ENCODE data around the gene MDGA2. TPM values are rescaled to one million over a fixed set of nuclear protein-coding genes. Genes with fewer than 3 reads are reported as not detected.

Gene MDGA2
- total and polyA plus RNA-seq, 2 of the 8 experiments (the other 6 are each of a cell fraction or from before 2014, with no cell fraction given): 0.11 to 0.69 TPM

DNA sequence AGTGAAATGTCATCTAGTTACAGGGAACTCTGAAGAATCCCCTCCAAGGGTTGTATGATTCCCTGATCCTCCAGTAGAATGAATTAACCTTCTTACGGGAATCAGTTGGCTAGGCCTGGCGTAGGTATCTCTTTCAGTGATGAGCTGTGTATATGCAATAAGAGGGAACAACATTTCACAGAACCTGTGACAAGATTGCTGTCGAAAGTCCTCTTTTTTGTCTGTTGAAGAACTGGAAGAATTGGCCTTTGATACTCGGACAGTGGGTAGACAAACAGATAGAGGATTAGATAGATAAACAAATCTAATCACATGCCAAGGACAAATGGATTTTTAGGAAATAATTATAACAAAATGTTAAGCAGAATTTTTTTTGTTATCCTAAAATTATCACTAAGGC lies 184.6 kb downstream of the MDGA2 start (continued):
- TF ChIP-seq SP1 (IDR thresholded peaks at IDR 0.05; ENCODE audit: low read depth, low read length): no peak

GRCh38 chr14:47490353-47490752 lies 185.1 kb downstream of the MDGA2 start:
- FAIRE-seq: no peak
- H4K8ac ChIP-seq (ENCODE audit: extremely low read depth, insufficient read depth, low read length): no peak overlapping the region
- no peaks in the 10 kb centered on the region; a peak in 1 of 7 replicates for H3K4me1 ChIP-seq (replicated peaks in 1 of 4; ENCODE audit: control insufficient read depth in 3 of 4, insufficient read depth in 4 of 4, low read length in 3 of 4)
- H3K56ac ChIP-seq (replicated peaks; ENCODE audit: insufficient read length, low read depth, low read length): no peak overlapping the region
- no peak overlapping the region for H4K5ac ChIP-seq (ENCODE audit: insufficient read length, low read depth, low read length)
- no peak overlapping the region for H3K14ac ChIP-seq (ENCODE audit: insufficient read length)
- H3K4me3 ChIP-seq (ENCODE audit: extremely low read depth in 1 of 4, insufficient read depth in 2 of 4, low read depth in 3 of 4, low read length in 4 of 4): no peak overlapping the region
- no peak overlapping the region for H2BK120ac ChIP-seq (replicated peaks; ENCODE audit: low read depth, low read length)
- H3K27ac ChIP-seq (ENCODE audit: low read depth, low read length): no peak overlapping the region
- no peak overlapping the region for H4K91ac ChIP-seq (replicated peaks; ENCODE audit: insufficient read length, low read length)
- no peaks in the 10 kb centered on the region for H4K20me1 ChIP-seq (replicated peaks in 1 of 2; ENCODE audit: control insufficient read depth in 1 of 2, insufficient read depth in 2 of 2, low read length in 2 of 2)
- H3K4ac ChIP-seq (replicated peaks; ENCODE audit: insufficient read length, low read depth, low read length): no peak overlapping the region
- no peak overlapping the region for H3K4me2 ChIP-seq (ENCODE audit: insufficient read depth in 1 of 2, low read depth in 2 of 2, low read length in 2 of 2)
- no peak overlapping the region for H3K23ac ChIP-seq (ENCODE audit: insufficient read length)
- no peak overlapping the region for H2BK5ac ChIP-seq (ENCODE audit: low read depth, low read length)
- no peak overlapping the region for H2BK15ac ChIP-seq (ENCODE audit: low read length)
- ChIA-PET POLR2A (ENCODE audit: partially characterized antibody) (no interaction called here), CTCF (ENCODE audit: partially characterized antibody) (no interaction called here)
- H3K27me3 ChIP-seq (replicated peaks in 1 of 4; ENCODE audit: control insufficient read depth in 3 of 4, extremely low read depth in 1 of 4, insufficient read depth in 3 of 4, low read length in 3 of 4): no peaks in the 10 kb centered on the region
- no peaks in the 10 kb centered on the region for H3K79me2 ChIP-seq (ENCODE audit: control insufficient read depth in 1 of 2, insufficient read depth in 2 of 2, low read length in 2 of 2)
- H3K18ac ChIP-seq (ENCODE audit: extremely low read depth, low read length): no peak overlapping the region
- H3K9me3 ChIP-seq (ENCODE audit: insufficient read depth in 2 of 2, low read depth in 1 of 2, low read length in 1 of 2): peaks cover 0 to 6% of the 10 kb centered on the region in 2 experiments; a peak in 1 of 4 replicates
- no peak overlapping the region for H2BK20ac ChIP-seq (ENCODE audit: low read length)
- no peaks in the 10 kb centered on the region for H3K79me1 ChIP-seq (ENCODE audit: low read depth, low read length)
- H3K9ac ChIP-seq (replicated peaks in 1 of 4; ENCODE audit: extremely low read depth in 1 of 4, low read depth in 3 of 4, low read length in 3 of 4): no peak overlapping the region
- H3K36me3 ChIP-seq (ENCODE audit: control insufficient read depth in 2 of 4, insufficient read depth in 4 of 4, low read length in 3 of 4): no peaks in the 10 kb centered on the region
- WGBS, 2 experiments (ENCODE audit: extremely low coverage in 1 of 2, insufficient coverage in 1 of 2, insufficient read length in 1 of 2, insufficient replicate concordance in 2 of 2, low coverage in 1 of 2, low lambda C conversion rate in 2 of 2, missing lambda C conversion rate in 1 of 2): 61% methylated on average over 3 of the region's 3 CpGs; no CpG with 5 or more reads in 1 of the 2 experiments
- no peak for DNase-seq (ENCODE audit: low read depth in 1 of 2, low spot score in 2 of 2)
- H2AFZ ChIP-seq (ENCODE audit: low read length): no peak overlapping the region
- H2BK12ac ChIP-seq (ENCODE audit: low read depth, low read length): no peak overlapping the region
- no peak overlapping the region for H2AK5ac ChIP-seq (ENCODE audit: low read depth, low read length)
- H3K23me2 ChIP-seq (ENCODE audit: low read depth, low read length): no peaks in the 10 kb centered on the region
- TF ChIP-seq KDM1A (IDR thresholded peaks at IDR 0.05; ENCODE audit: borderline replicate concordance, low read length) (no peak), EP300 (IDR thresholded peaks at IDR 0.05; ENCODE audit: borderline replicate concordance in 1 of 2, low read depth in 2 of 2, low read length in 2 of 2) (no peak), RAD21 (IDR thresholded peaks at IDR 0.05 in 1 of 2, conservative IDR thresholded peaks at IDR 0.05 in 1 of 2; ENCODE audit: low read depth in 2 of 2, low read length in 2 of 2) (no peak), SP4 (IDR thresholded peaks at IDR 0.05; ENCODE audit: low read length) (no peak), BCL11A (IDR thresholded peaks at IDR 0.05; ENCODE audit: low read depth in 2 of 2, low read length in 2 of 2) (no peak), SP1 (IDR thresholded peaks at IDR 0.05; ENCODE audit: low read depth, low read length) (no peak), BRCA1 (IDR thresholded peaks at IDR 0.05; ENCODE audit: low read depth, low read length) (no peak), EGR1 (IDR thresholded peaks at IDR 0.05; ENCODE audit: borderline replicate concordance, low read depth, low read length) (no peak), TCF12 (IDR thresholded peaks at IDR 0.05; ENCODE audit: low read depth, low read length) (no peak), MAX (IDR thresholded peaks at IDR 0.05) (no peak)
- TF ChIP-seq, protein P1, sequence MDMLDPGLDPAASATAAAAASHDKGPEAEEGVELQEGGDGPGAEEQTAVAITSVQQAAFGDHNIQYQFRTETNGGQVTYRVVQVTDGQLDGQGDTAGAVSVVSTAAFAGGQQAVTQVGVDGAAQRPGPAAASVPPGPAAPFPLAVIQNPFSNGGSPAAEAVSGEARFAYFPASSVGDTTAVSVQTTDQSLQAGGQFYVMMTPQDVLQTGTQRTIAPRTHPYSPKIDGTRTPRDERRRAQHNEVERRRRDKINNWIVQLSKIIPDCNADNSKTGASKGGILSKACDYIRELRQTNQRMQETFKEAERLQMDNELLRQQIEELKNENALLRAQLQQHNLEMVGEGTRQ (IDR thresholded peaks at IDR 0.05; ENCODE audit: low read length): no peak

Data from H1 (cell line).